Right lobe of liver (tissue), 4 donors: Measurements from ENCODE around the gene COMT.

ENCODE experiments used
- CTCF ChIP-seq, 4 donors: fragments of 200-600 bp in 3 of 4; fragments of 450-650 bp in 1 of 4; IDR thresholded peaks; one replicate each; pipeline versions ENCODE4 v1.5.1 to v1.8.0; 2016 to 2022; ENCODE audit warnings: antibody characterized with exemption in 4 of 4, mild to moderate bottlenecking in 2 of 4
- POLR2A ChIP-seq: fragments of 450-650 bp; IDR thresholded peaks from one replicate; pipeline ENCODE4 v1.6.1; 2017; ENCODE audit warnings: antibody characterized with exemption, mild to moderate bottlenecking
- donor health status: DM: no; HTN: no; CAD: no.
- donor health status: DM: no; HTN: no; CAD: no.
- donor health status: DM: no; HTN: yes; CAD: no.

- no peak for TF ChIP-seq CTCF (IDR thresholded peaks at IDR 0.05)
- no peak for TF ChIP-seq POLR2A
Observed at GRCh38 chr22:19960491-19961200, 19.1 kb downstream of the COMT start.
